Measurements from ENCODE around the gene AFAP1L1.
A peak's percentile ranks its signal among the peaks of the same experiment; 100 is the strongest.
"Not testable (repeated sequence)": the region's sequence is repeated elsewhere in the genome, so short reads cannot be mapped to it uniquely, and the experiment has no call there.

Gene AFAP1L1

DNA sequence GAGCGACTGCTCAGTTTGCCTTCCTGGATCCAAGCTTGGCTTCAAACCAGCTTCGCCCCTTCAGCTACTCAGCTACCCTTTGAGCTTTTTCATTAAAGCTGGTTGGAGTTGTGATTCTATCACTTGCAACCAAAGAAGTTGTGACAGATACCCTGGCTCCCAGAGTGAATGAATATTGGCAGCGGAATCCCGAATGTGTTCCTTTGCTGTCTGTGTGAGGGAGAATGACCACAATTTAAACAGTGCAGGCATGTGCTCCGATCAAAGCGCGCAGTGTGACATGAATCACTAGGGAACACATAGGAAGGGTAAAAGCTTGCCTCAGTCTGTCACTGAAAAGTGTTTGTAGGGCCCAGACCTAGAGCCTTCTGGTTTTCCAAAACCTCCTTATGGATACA, 6.6 kb upstream of the AFAP1L1 start:
- TF ChIP-seq, protein P1, sequence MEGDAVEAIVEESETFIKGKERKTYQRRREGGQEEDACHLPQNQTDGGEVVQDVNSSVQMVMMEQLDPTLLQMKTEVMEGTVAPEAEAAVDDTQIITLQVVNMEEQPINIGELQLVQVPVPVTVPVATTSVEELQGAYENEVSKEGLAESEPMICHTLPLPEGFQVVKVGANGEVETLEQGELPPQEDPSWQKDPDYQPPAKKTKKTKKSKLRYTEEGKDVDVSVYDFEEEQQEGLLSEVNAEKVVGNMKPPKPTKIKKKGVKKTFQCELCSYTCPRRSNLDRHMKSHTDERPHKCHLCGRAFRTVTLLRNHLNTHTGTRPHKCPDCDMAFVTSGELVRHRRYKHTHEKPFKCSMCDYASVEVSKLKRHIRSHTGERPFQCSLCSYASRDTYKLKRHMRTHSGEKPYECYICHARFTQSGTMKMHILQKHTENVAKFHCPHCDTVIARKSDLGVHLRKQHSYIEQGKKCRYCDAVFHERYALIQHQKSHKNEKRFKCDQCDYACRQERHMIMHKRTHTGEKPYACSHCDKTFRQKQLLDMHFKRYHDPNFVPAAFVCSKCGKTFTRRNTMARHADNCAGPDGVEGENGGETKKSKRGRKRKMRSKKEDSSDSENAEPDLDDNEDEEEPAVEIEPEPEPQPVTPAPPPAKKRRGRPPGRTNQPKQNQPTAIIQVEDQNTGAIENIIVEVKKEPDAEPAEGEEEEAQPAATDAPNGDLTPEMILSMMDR (conservative IDR thresholded peaks at IDR 0.05; ENCODE audit: low read depth), result no peak; the same call in 1 of the 2 replicates
- no peak overlapping the region for H3K27ac ChIP-seq
- CTCF ChIA-PET, result interaction anchor here (0.5 to 2.4 kb wide), 21 partner anchors 9 to 531 kb away, joined by 3 to 15 read pairs (median 3); partner anchors contain the start of gene ABLIM3
- POLR2A ChIA-PET (ENCODE audit: low non-redundant PET), result no interaction called here
- no peak for DNase-seq (ENCODE audit: low spot score)

DNA sequence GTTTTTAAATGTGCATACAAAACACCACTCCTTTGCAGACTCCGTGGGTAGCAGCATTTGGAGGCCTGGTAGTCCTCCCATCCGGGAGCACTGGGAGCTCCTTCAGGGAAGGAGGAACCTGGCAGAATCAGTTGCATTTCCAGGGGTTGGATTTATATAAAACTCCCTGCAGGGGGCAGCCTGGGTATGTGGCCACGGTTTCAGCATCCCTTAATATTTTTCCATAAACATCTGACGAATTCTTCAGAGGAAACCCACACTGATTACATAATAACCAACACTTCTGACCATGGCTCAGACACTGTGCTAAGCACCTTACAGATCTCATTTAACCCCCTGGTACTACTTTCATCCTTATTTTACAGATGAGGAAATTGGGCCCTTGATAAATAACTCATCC, 6.1 kb upstream of the AFAP1L1 start:
- TF ChIP-seq, protein P1 (conservative IDR thresholded peaks at IDR 0.05; ENCODE audit: low read depth), result peak; percentile 13; the same call in 1 of the 2 replicates
- no peak for DNase-seq (ENCODE audit: low spot score)
- ChIA-PET POLR2A (ENCODE audit: low non-redundant PET) (no interaction called here), CTCF (interaction anchor here (0.5 to 2.4 kb wide), 13 partner anchors 9 to 532 kb away, joined by 3 to 15 read pairs (median 3); partner anchors contain the start of gene ABLIM3)
- no peak overlapping the region for H3K27ac ChIP-seq

DNA sequence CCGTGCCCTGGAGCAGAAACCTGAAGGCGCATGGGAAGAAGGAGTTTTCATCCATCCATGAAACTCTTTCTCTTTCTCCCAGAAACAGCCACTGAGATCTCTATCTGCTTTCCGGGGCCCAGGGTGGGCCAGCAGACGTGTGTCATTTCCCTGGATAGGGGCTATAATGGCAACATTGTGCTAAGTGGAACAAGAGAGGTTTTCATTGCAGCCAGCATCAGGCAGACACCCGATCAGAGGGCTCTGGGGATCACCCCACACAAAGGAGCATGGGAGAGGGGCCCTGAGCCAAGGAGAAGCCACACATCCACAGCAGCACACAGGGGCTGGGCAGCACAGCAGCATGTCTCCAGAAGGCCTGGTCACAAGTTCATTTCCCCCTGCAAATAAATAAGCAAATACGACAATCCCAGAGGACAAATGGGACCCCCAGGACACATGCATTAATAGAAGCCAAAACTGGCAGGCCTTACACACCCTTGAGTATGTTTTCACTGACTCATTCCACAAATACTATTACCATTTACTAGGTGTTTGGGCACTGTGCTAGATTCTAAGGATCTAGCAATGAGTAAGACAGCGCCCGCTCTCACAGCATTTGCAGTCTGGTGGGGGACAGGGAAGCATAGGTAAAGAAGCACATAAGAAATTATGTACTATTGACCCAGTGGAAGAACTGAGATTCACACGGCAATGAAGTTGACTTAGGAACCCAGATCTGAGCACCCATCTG, 4.3 kb upstream of the AFAP1L1 start:
- H3K27ac ChIP-seq, result no peak overlapping the region

DNA sequence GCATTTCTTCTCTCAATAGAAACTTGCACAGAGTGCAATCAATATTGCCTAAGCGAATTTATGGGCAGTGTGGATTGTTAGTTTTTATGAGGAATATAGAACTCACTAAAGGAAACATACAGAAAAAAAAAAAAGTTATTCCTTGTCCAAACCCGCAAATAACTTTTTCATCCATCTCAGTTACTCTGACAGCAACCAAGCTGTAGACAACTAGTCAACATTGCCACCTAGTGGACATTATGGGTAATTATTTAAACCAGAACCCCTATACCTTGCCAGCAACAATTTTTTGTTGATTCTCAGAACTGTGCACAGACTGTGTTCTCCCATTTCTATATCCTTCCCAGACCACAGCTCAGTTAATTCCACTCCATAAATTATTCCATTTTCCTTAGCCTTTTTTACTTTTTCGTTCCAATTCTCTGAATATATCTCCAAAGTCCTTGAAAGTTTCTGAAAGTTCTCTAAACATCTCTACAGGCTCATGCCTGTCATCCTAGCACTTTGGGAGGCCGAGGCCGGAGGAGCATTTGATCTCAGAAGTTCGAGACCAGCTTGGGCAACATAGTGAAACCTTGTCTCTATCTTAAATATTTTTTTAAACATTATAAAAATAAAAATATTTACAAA, 2.6 kb upstream of the AFAP1L1 start:
- no peak overlapping the region for H3K27ac ChIP-seq
- POLR2A ChIA-PET (ENCODE audit: low non-redundant PET), result no interaction called here
- TF ChIP-seq, protein P1 (conservative IDR thresholded peaks at IDR 0.05; ENCODE audit: low read depth), result peak; percentile 87
- peak; percentile 79 for DNase-seq (ENCODE audit: low spot score)
- CTCF ChIA-PET, result interaction anchor here (0.5 to 2.0 kb wide), 22 partner anchors 8 to 1338 kb away, joined by 3 to 8 read pairs (median 3); no protein-coding TSS in a partner anchor

More for the DNA sequence above, 4.3 kb upstream of the AFAP1L1 start:
- TF ChIP-seq, protein P1 (conservative IDR thresholded peaks at IDR 0.05; ENCODE audit: low read depth), result no peak
- CTCF ChIA-PET, result interaction anchor here (0.6 to 1.1 kb wide), 6 partner anchors 17 to 526 kb away, joined by 3 to 7 read pairs (median 3); partner anchors contain the start of gene ABLIM3
- POLR2A ChIA-PET (ENCODE audit: low non-redundant PET), result no interaction called here
- no peak for DNase-seq (ENCODE audit: low spot score)

DNA sequence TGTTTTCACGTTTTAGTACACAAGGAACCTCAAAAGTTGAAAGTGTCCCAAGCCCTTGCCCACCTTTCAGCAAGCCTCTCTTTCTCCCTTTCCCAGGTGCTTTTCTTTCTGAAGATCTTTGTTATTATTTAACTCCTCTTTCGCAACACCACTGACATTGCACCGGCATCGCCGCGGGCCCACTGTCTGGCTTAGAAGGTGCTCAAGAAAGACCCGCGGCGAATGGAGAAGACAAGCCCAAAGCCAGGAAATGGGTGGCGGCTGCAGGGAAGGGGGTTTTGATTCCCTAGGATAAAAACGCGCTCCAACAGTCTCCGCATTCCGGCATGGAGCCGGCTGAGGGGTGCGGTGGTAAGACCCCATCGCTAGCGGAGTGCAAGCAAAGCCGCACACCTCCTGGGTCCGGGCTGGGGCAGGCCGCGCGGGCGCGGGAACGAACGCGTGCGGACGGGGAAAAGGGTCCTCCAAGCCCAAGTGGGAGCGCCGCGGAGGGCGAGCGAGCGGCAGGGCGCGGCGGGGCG, 404 bp upstream of the AFAP1L1 start:
- CTCF ChIA-PET, result interaction anchor here (0.6 kb wide), 1 partner anchor 300 kb away, joined by 4 read pairs; no protein-coding TSS in a partner anchor
- TF ChIP-seq, protein P1 (conservative IDR thresholded peaks at IDR 0.05; ENCODE audit: low read depth), result no peak
- POLR2A ChIA-PET (ENCODE audit: low non-redundant PET), result no interaction called here
- H3K27ac ChIP-seq, result peak overlapping the region; percentile 91
- DNase-seq (ENCODE audit: low spot score), result peak; percentile 50

DNA sequence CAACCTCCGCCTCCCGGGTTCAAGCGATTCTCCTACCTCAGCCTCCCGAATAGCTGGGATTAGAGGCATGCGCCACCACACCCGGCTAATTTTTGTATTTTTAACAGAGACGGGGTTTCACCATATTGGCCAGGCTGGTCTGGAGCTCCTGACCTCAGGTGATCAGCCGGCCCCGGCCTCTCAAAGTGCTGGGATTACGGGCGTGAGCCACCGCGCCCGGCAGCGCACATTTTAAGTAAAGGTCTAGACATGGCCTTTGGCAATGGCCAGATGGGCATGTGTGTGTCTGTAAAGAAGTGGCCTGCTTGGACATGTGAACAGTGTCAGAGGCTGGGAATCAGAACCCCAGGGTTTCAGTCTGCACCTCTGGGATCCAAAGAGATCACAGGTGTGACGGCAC, 1.1 kb downstream of the AFAP1L1 start:
- POLR2A ChIA-PET (ENCODE audit: low non-redundant PET); DNase-seq (ENCODE audit: low spot score): not testable (repeated sequence)
- peak overlapping the region; percentile 91 for H3K27ac ChIP-seq
- CTCF ChIA-PET, result interaction anchor here (0.7 to 1.1 kb wide), 4 partner anchors 45 to 269 kb away, joined by 3 to 6 read pairs (median 4); no protein-coding TSS in a partner anchor

Measured in RWPE1 (cell line).